ENCODE results near the gene GPRIN2.

GRCh38 chr10:46517541-46517940 is 38.9 kb downstream of the GPRIN2 start:
- TF ChIP-seq POLR2A (IDR thresholded peaks at IDR 0.05; ENCODE audit: low read length) (no peak), GATA1 (IDR thresholded peaks at IDR 0.05; ENCODE audit: low read depth, low read length) (no peak)

All from erythroblast (primary cell).